ENCODE results near the gene RHOV.

DNA sequence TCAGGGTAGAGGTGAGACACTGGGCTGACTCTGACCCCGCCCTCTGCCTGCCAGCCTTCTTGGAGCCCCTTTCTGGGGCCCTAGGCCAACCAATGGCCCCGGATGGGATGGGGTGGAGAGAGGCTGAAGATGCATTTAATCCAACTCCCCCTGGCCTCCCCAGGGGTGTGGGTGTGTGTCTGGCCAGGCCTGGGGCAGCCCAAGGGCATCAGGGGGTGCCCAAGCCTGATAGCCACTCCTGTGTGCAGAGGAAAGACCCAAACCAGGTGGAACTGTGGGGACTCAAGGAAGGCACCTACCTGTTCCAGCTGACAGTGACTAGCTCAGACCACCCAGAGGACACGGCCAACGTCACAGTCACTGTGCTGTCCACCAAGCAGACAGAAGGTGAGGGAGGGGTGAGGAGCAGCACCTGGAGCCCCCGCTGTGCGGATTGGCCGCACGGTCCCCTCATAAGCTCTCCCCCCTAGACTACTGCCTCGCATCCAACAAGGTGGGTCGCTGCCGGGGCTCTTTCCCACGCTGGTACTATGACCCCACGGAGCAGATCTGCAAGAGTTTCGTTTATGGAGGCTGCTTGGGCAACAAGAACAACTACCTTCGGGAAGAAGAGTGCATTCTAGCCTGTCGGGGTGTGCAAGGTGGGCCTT, 20.7 kb downstream of the RHOV start:
- TF ChIP-seq POLR2A (IDR thresholded peaks at IDR 0.05; ENCODE audit: low read length) (no peak), GATA1 (IDR thresholded peaks at IDR 0.05; ENCODE audit: low read depth, low read length) (no peak)
